Esophagus squamous epithelium (tissue), 5 donors: ENCODE data around the gene DENND2D. TPM values are rescaled to one million over a fixed set of nuclear protein-coding genes. Genes with fewer than 3 reads are reported as not detected.

Experiments
- DNase-seq: peaks from one replicate; lab custom pipeline; 2025; lab: John Stamatoyannopoulos, UW
- H3K27ac ChIP-seq, 4 donors: fragments of 200-600 bp; sonication (generic); one replicate each; pipeline ENCODE4 v1.5.1; 2016 to 2019; ENCODE audit warnings: mild to moderate bottlenecking in 1 of 4
- H3K27me3 ChIP-seq, 4 donors: fragments of 200-600 bp; sonication (generic); 1 replicate in 3 of 4; 2 replicates in 1 of 4; pipeline versions ENCODE4 v1.5.1 to v1.6.0; 2017 to 2021; ENCODE audit warnings: antibody characterized with exemption in 1 of 4
- H3K36me3 ChIP-seq, 3 donors: fragments of 200-600 bp; sonication (generic); one replicate each; pipeline ENCODE4 v1.5.1; 2016 to 2019
- H3K4me1 ChIP-seq, 3 donors: fragments of 200-600 bp; sonication (generic); one replicate each; pipeline ENCODE4 v1.5.1; 2017 to 2019
- H3K4me3 ChIP-seq, 4 donors: fragments of 200-600 bp; sonication (generic); 1 replicate in 3 of 4; 2 replicates in 1 of 4; pipeline ENCODE4 v1.5.1; 2016 to 2019; ENCODE audit warnings: mild to moderate bottlenecking in 2 of 4, moderate library complexity in 1 of 4
- H3K9me3 ChIP-seq, 3 donors: fragments of 200-600 bp; sonication (generic); one replicate each; pipeline ENCODE4 v1.5.1; 2016 to 2019
- CTCF ChIP-seq, 6 experiments: fragments of 450-650 bp in 4 of 6; fragments of 200-600 bp in 2 of 6; sonication (generic) in 2 of 6; IDR thresholded peaks; one replicate each; pipeline ENCODE4 v1.5.1; 2016 to 2019; ENCODE audit warnings: antibody characterized with exemption in 6 of 6, mild to moderate bottlenecking in 4 of 6, moderate library complexity in 4 of 6
- POLR2A ChIP-seq, 4 donors: fragments of 450-650 bp; IDR thresholded peaks; one replicate each; pipeline ENCODE4 v1.6.1; 2017; ENCODE audit warnings: antibody characterized with exemption in 4 of 4, mild to moderate bottlenecking in 4 of 4, moderate library complexity in 3 of 4
- WGBS, 2 donors: methylation state at CpG; one replicate each; pipeline ENCODE4 v1.1.5; 2018; 5-methylcytosine and 5-hydroxymethylcytosine counted together
- intact Hi-C: fragments of 100-400 bp; cut with DNase I; formaldehyde crosslinking; loops from one replicate; pipeline ENCODE4 v1.15.0; 2022
- total RNA-seq, 4 donors: library from RNA; depleted of rRNA; stranded (reverse); fragments of >200 nt; gene quantifications; one replicate each; pipeline ENCODE4 v1.1.0, GENCODE V29; 2016
- donor health status: DM: yes; HTN: yes; CAD: no.

The DENND2D gene
- 10 to 100 TPM; 55.3 to 73.3 (median 66.5) TPM for total RNA-seq

GRCh38 chr1:111199881-111200801 lies at the start of gene DENND2D:
DENND2D (minus strand) TSS chr1:111200646; CDS start chr1:111200459, 187 bp downstream.
- H3K4me1 ChIP-seq = peaks cover 35 to 100% (median 42%) of the 10 kb centered on the region in 3 donors
- H3K9me3 ChIP-seq = no peaks in the 10 kb centered on the region
- H3K36me3 ChIP-seq = peaks cover 4 to 45% (median 13%) of the 10 kb centered on the region in 3 donors
- H3K27ac ChIP-seq = peak within 1 kb of the TSS; percentile 93 to 99 (median 94)
- 60 to 67% methylated on average over 14 to 17 of the region's 17 CpGs for WGBS, 2 donors
- no peak for DNase-seq
- H3K27me3 ChIP-seq = peaks cover 0 to 12% (median 0%) of the 10 kb centered on the region in 4 donors
- peak within 1 kb of the TSS; percentile 21 to 88 (median 46) for H3K4me3 ChIP-seq
- intact Hi-C loops = loop anchor here (10.0 kb wide), 1 partner anchor 55 kb away; the partner anchor contains the start of genes CEPT1 and DRAM2
- TF ChIP-seq CTCF (IDR thresholded peaks at IDR 0.05) (no peak), POLR2A (IDR thresholded peaks at IDR 0.05) (peak in 2 of 4 donors; percentile 21 to 53)

GRCh38 chr1:111249960-111250359 lies 49.5 kb upstream of the DENND2D start:
- no peak overlapping the region for H3K27ac ChIP-seq
- no peak for DNase-seq
- TF ChIP-seq CTCF (IDR thresholded peaks at IDR 0.05) = no peak
- TF ChIP-seq POLR2A (IDR thresholded peaks at IDR 0.05) = no peak
- H3K9me3 ChIP-seq = no peaks in the 10 kb centered on the region
- WGBS, 2 donors = 65 to 69% methylated on average over 3 to 4 of the region's 4 CpGs
- H3K4me3 ChIP-seq = no peak overlapping the region
- no peaks in the 10 kb centered on the region for H3K36me3 ChIP-seq
- peaks cover 0 to 12% (median 0%) of the 10 kb centered on the region in 4 donors for H3K27me3 ChIP-seq
- no peaks in the 10 kb centered on the region for H3K4me1 ChIP-seq
- intact Hi-C loops = no loop called here

GRCh38 chr1:111247125-111247838 lies 46.8 kb upstream of the DENND2D start:
- DNase-seq = no peak

DNA sequence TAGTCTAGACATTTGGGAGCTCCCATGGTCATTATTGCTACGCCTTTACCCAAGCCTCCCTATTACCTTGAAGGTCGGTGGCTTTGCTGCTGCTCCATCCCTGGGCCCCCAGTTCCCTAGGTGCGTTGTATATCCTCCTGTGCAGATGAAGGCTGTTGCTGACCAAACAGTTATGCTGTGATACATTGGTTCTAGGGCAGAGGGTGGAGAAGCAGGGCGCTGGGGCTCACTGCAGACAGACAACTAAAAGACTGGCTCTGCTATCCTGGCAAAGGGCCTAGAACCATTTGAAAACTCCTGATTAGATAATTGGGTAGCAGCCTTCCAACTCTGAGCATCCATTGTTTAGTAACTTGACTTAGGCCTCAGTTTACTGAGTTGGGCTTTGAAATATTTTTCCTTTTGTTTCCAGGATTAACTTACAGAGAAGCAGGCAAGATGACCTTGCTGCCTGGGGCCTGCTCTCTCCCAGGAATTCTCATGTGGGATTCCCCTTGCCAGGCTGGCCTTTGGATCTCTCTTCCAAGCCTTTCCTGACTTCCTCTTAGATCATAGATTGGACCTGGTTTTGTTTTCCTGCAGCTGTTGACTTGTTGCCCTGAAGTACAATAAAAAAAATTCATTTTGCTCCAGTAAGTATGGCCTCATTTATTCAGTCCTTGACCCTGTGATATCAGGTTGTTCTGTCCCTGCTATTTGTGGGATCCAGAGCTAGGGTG lies 42.5 kb upstream of the DENND2D start:
- 32 to 41% methylated on average over 3 of the region's 4 CpGs for WGBS, 2 donors
- DNase-seq = no peak
- H3K4me3 ChIP-seq = no peak overlapping the region
- H3K27ac ChIP-seq = no peak overlapping the region
- TF ChIP-seq POLR2A (IDR thresholded peaks at IDR 0.05) (no peak), CTCF (IDR thresholded peaks at IDR 0.05) (no peak)
- intact Hi-C loops = no loop called here
- no peaks in the 10 kb centered on the region for H3K27me3 ChIP-seq
- H3K9me3 ChIP-seq = no peaks in the 10 kb centered on the region
- H3K36me3 ChIP-seq = no peaks in the 10 kb centered on the region
- H3K4me1 ChIP-seq = no peaks in the 10 kb centered on the region

More at GRCh38 chr1:111247125-111247838, 46.8 kb upstream of the DENND2D start:
- 82 to 86% methylated on average over 5 of the region's 5 CpGs for WGBS, 2 donors
- Histone ChIP-seq H3K36me3 (no peaks in the 10 kb centered on the region), H3K4me1 (no peaks in the 10 kb centered on the region), H3K27me3 (no peaks in the 10 kb centered on the region), H3K4me3 (no peak overlapping the region), H3K9me3 (no peaks in the 10 kb centered on the region), H3K27ac (no peak overlapping the region)
- intact Hi-C loops = no loop called here
- no peak for TF ChIP-seq POLR2A (IDR thresholded peaks at IDR 0.05)
- TF ChIP-seq CTCF (IDR thresholded peaks at IDR 0.05) = no peak
